NB4 (cell line): ENCODE data around the gene PRR36.

Experiments
- DNase-seq: peaks from one replicate; pipeline ENCODE4 v3.0.0; 2010; ENCODE audit warnings: low read depth
- H3K4me3 ChIP-seq: one replicate; pipeline ENCODE4 v1.5.1; 2011; ENCODE audit warnings: mild to moderate bottlenecking, low read depth, low read length, moderate library complexity
- CTCF ChIP-seq: IDR thresholded peaks from one replicate; pipeline ENCODE4 v1.5.1; 2012; ENCODE audit warnings: low read depth, low read length
- MAX ChIP-seq: IDR thresholded peaks from 2 replicates; pipeline ENCODE4 v1.6.1; 2011; ENCODE audit warnings: low read depth, low read length
- MYC ChIP-seq: IDR thresholded peaks from 2 replicates; pipeline ENCODE4 v1.6.1; 2011; ENCODE audit warnings: low read depth, low read length
- POLR2A ChIP-seq: IDR thresholded peaks from 2 replicates; pipeline ENCODE4 v1.6.1; 2011; ENCODE audit warnings: mild to moderate bottlenecking; ENCODE audit not compliant: insufficient read length; ENCODE audit errors: extremely low read depth

The PRR36 gene

DNA sequence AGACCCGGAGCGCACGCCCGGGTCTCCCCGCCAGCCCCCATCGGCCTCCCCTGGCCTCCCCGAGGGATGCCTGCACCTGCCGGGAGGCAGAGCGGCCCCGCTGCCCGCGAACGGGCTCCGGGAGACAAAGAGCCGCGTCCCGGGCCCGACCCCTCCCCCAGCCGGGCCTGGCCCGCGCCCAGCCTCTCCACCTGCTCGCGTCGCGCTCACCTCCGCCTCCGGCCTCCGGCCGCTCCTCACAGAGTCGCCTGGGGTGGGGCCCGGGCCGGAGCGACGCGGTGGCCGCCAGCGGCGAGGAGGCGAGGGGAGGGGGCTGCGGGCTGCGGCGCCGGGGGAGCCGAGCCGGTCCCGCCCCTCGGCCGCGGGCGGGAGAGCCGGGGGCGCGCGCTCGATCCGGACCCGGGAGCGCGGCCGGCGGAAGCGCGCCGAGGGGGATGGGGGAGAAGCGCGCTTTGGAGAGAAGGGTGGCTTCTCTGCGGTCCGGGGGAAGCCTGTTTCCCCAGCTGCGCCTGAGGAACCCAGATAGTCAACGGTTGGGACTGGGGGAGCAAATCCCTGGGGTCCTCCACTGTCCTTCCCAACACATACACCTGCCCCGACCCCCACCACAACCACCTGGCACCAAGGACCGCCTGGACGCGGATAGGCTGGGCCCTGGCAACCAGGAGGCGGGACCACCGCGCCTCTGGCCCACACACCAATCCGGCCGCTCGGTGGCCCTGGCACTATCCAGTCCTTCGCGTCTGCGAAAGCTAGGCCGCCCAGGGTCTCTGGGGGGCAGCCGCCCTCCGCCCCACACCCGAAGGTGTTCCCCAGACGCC, at the start of gene PRR36:
Gene PRR36, minus strand, starts transcription at position 315 of the 821 bp plus-strand sequence. CDS start 701 bp downstream, outside the sequence.
- no peak within 1 kb of the TSS for H3K4me3 ChIP-seq
- DNase-seq, result no peak
- TF ChIP-seq MAX, result no peak
- TF ChIP-seq POLR2A, result no peak
- TF ChIP-seq CTCF, result no peak
- TF ChIP-seq MYC, result no peak

DNA sequence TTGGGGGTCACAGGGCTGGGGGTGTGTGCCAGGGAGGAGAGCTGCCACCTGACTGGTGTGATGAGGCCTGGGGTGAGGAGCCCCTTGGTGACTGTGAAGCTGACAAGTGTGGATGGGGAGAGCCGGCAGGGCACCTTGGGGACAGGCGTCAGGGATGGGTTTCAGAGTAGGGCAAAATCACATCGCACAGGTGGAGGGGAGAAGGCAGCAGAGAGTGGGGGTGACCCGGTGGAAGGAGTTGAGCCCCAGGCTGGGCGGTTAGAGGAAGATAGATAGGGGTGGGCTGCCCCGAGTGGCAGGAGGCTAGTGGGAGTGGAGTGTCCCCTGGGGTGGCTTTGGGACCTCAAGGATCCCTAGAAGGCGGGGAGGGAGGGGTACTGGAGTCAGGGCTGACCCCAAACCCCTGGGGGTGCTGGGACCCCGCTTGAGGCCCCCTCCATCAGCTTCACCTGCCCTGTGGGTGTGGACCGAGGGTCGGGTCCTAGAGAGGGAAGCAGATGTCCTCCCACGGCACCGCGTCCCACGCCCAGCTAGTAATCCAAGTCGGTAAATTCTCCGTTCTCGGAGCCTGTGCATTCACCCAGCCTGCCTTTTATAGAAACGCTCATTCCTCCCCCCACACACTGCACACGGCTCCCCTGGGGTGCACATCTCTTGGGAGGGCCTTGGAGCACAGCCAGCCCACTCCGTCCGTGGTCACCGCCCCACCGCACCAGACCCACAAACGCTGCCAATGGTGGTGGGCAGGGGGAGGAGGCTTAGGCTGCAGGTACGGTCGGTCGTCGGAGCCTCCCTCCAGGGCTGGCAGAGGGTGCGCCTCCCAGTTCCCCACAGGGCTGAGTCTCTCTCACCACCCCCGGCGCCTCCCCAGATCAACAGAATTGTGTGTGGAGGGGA, 49.4 kb upstream of the PRR36 start:
- peak; percentile 59 for DNase-seq
- TF ChIP-seq CTCF, result no peak
- no peak for TF ChIP-seq POLR2A
- TF ChIP-seq MYC, result no peak
- no peak for TF ChIP-seq MAX
- H3K4me3 ChIP-seq, result no peak overlapping the region

DNA sequence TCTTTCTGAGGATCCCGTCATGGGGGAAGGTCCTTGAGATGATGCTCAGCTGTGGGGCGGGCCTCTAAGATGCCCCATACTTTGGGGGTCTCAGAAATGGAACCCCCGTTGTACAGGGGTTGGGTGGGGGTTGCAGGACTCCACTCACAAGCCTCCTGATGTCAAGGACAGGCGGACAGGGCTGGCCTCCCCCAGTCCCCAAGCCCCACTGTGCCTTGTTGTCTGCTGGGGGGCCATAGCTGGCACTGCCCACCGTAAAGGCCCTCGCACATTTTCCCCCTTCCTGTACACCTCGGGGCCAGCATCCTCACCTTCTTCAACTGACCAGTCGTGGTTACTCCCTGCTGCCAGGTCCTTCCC, 48.6 kb upstream of the PRR36 start:
- TF ChIP-seq MAX, result no peak
- no peak for TF ChIP-seq MYC
- no peak for TF ChIP-seq POLR2A
- no peak overlapping the region for H3K4me3 ChIP-seq
- DNase-seq, result no peak

- H3K4me3 ChIP-seq, result no peak overlapping the region
- no peak for DNase-seq
- no peak for TF ChIP-seq POLR2A
- no peak for TF ChIP-seq MAX
- no peak for TF ChIP-seq MYC
- no peak for TF ChIP-seq CTCF
Measured at GRCh38 chr19:7921967-7922835, 48.0 kb upstream of the PRR36 start.

- no peak for DNase-seq
- H3K4me3 ChIP-seq, result peak overlapping the region; percentile 67
- TF ChIP-seq POLR2A, result no peak
Measured at GRCh38 chr19:7921302-7921966, 47.2 kb upstream of the PRR36 start.

DNA sequence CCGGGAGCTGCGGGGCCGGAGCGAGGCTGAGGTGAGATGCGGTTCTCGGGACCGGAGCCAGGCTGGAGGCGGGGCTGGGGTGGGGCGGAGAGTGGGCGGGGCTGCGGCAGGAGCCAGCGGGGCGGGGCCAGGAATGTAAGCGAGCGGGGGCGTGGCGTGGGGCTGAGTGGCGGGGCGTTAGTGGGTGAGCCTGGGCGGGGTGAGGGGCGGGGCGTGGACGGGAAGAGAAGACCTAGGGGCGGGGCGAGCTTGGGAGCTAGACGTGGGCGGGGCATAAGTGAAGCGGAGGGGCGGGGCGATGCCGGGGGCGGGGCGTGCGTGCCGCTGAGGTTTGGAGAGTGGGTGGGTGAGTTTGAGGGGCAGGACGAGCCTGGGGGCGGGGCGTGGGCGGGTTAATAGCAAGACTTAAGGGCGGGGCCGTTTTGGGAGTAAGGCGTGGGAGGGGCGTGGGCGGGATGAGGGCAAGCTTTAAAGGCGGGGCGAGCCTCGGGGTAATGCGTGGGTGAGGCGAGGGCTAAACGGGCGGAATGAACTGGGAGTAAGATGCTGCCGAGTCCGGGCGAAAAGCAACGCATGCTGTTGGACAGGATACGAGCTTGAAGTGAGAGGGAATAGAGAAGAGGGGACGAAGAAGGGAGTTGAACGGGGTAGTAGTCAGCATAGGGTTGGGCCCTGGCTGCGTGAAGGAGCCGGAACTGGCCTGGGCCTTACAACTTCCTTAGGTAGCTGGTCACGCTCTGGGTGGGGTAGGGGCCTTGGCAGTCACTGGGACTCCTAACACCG, 46.5 kb upstream of the PRR36 start:
- peak; percentile 97 for DNase-seq
- H3K4me3 ChIP-seq, result peak overlapping the region; percentile 67
- TF ChIP-seq MYC (no peak), CTCF (no peak), POLR2A (peak; percentile 38), MAX (peak; percentile 30; the same call in 1 of the 2 replicates)
